Measurements from ENCODE around the gene CPNE7. TPM values are rescaled to one million over a fixed set of nuclear protein-coding genes. Genes with fewer than 3 reads are reported as not detected.

Gene CPNE7
- total and polyA plus RNA-seq, 9 of the 15 experiments (the other 6 are each of a cell fraction or from before 2014, with no cell fraction given): 0.30 to 73.4 (median 32.7) TPM

GRCh38 chr16:89560378-89561141 is 15.0 kb upstream of the CPNE7 start, which contains the start of gene RPL13 (continued):
- TF ChIP-seq GTF2E2 (tag; IDR thresholded peaks at IDR 0.05) (peak; percentile 99), SLC30A9 (CRISPR knock-in tag; IDR thresholded peaks at IDR 0.05) (no peak), CREM (IDR thresholded peaks at IDR 0.05; ENCODE audit: low read depth) (peak; percentile 93), RREB1 (CRISPR knock-in tag; IDR thresholded peaks at IDR 0.05) (no peak), ATF4 (CRISPR knock-in tag; IDR thresholded peaks at IDR 0.05) (no peak), MXI1 (IDR thresholded peaks at IDR 0.05; ENCODE audit: low read depth, low read length) (peak; percentile 9; the same call in 1 of the 2 replicates), SIN3B (IDR thresholded peaks at IDR 0.05; ENCODE audit: low read depth) (peak; percentile 77), HMG20B (CRISPR knock-in tag; IDR thresholded peaks at IDR 0.05) (no peak), ZNF263 (CRISPR knock-in tag; IDR thresholded peaks at IDR 0.05; ENCODE audit: borderline replicate concordance) (no peak), ZNF143 (CRISPR knock-in tag; IDR thresholded peaks at IDR 0.05) (peak; percentile 85), MCM2 (IDR thresholded peaks at IDR 0.05; ENCODE audit: low read depth) (no peak), PRMT5 (CRISPR knock-in tag; IDR thresholded peaks at IDR 0.05) (0 out of 2 replicates have a peak, but pooled peaks have one; percentile 4), RBM17 (IDR thresholded peaks at IDR 0.05; ENCODE audit: borderline replicate concordance, low read depth, low read length) (no peak), E2F1 (CRISPR knock-in tag; IDR thresholded peaks at IDR 0.05) (peak; percentile 70), RFX1 (IDR thresholded peaks at IDR 0.05) (no peak), ERF (CRISPR knock-in tag; IDR thresholded peaks at IDR 0.05) (peak; percentile 90; the same call in 1 of the 2 replicates)

All from K562 (cell line).